NCI-H748 (cell line): Measurements from ENCODE around the gene GALNT14.

Experiments used
- DNase-seq: peaks from one replicate; lab custom pipeline; 2025; ENCODE audit not compliant: unreplicated experiment; lab: John Stamatoyannopoulos, UW

GALNT14 gene

DNA sequence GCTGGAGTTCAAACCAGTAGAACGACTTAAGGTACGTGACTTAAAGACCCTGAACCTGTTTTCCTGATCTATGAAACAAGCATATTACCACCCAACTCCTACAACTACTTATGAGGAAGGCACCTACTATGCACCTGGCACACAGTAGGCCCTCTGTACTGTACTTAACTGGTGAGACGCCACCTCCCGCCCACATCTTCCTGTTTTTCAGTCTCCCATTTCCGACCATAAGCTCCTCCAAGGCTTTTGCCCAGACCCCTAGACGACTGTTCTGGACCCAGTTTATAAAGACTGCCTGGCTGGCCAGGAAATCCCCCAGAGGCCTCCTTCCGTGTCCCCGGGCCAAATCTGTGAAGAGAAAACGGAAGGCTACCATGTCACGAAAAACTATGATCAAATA, 1.5 kb downstream of the GALNT14 start:
- DNase-seq, result no peak

DNA sequence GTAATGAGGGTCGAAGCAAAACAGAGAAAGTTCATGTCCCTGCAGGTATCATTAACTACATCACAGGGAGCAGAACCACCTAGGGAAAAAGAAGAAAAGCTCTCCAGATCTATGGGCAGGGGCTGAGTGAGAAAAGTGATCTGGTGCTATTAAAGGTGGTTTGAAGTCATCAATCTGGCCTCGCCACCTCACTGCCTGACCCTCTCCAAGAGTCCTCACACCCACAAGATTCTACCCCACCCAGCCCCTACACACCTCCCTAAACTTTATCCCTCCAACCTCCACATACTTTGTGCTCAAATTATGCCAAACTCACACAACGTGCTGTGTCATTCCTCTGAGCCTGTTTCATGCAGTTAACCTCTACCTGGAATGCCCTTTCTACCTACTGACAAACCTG, 2.2 kb downstream of the GALNT14 start:
- DNase-seq, result no peak

DNA sequence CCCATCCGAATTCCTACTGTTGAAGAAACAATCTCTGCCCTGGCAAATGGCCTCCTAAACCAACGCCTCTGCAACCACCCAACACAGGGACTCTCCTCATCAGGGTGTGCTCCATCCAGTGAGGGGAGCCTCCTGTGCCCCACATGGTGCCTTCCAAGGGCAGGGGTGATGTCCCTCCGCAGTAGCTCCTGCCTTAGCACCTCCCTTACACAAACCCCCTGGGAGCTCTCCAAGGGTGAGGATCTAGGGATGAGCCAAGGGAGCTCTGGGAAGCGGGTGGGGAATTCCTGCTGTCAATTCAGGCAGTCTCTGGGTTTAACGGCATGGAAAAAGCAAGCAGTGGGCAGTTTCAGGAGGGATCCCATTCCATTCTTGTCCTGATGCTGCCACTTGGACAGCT, 3.8 kb downstream of the GALNT14 start:
- no peak for DNase-seq

DNA sequence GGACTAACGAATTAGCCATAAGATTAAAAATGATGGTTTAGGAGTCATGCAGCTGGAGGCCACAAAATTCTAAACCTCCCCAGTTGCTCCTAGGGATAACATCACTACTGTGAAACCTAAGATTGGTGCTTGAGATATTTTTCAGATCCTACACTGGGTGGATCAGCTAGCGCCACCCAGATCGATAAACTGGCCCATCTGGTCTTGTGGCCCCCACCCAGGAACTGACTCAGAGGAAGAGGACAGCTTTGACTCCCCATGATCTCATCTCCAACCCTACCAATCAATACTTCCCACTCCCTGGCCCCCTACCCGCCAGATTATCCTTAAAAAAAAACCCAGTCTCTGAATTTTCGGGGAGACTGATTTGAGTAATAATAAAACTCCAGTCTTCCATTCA, 5.5 kb downstream of the GALNT14 start:
- DNase-seq, result no peak

DNA sequence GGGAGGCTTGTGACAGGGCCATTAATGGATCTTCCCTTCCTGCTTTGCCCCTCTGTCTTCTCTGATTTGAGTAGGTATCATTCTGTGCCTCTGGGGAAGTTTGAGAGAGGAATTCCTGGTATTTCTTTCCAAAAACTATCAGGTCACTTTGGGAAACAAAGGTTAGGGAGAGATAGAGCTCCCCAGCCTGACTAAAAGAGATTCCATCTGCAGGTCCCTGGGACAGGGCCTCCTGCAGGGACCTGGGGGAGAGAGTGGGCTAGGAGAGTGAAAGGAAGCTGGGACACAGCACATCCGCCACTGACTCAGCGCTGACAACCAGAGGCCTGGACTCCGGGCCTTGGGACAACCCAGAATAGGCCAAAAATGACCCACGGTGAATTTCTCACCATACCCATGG, 6.4 kb downstream of the GALNT14 start:
- DNase-seq, result no peak

DNA sequence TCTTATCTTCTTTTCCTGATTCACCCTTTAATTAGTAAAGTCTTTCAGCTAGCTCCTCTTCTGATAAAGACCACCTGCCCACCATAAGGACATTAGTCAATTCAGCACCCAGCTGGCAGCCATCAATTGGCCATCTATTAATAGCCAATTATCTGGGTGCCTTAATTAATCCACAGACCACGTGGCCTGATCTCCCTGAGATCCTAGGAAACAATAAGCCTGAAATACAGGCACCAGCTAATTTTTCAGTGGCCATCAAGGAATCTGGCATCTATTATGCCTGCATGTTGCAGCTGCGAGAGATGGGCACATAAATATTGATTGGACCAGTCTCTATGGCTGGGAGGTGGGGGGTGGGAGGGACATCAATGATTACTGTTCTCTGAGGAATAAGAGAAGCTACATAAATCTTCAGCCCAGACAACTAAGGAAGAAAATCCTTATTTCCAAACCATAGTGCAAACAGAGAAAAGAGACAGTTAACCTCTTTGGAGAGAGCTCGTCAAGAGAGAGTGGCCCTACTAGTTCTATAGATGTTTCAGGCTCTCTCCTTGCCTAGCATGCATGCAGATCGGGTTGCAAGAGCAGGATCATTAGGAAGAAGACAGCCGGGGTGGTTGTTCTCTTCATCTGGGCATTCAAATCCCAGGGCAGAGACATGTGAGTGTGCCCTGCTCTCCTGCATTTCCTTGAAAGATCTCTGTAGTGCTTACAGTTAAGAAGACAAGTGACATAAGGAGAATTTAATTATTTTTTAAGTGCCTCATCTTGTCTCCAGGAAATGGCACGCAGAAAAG, 8.7 kb downstream of the GALNT14 start:
- DNase-seq, result no peak

DNA sequence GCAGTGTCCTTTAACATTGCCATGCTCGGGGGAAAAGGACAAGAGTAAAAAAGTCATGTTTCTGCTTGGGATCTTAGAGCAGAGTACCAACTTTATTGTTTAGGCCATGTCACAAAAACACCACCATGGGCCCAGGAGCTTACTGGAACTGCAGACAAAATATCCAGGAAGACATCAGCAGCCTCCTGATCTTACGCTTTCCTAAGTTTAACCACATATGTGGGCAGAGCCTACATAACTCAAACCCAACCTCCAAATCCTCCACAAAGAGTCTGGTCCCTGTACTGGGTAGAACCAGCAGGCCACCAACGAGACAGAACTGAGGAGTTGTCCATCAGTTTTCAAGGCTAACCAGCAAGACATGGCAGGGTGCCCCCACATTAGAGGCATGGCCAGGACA, 10.3 kb downstream of the GALNT14 start:
- DNase-seq, result no peak

DNA sequence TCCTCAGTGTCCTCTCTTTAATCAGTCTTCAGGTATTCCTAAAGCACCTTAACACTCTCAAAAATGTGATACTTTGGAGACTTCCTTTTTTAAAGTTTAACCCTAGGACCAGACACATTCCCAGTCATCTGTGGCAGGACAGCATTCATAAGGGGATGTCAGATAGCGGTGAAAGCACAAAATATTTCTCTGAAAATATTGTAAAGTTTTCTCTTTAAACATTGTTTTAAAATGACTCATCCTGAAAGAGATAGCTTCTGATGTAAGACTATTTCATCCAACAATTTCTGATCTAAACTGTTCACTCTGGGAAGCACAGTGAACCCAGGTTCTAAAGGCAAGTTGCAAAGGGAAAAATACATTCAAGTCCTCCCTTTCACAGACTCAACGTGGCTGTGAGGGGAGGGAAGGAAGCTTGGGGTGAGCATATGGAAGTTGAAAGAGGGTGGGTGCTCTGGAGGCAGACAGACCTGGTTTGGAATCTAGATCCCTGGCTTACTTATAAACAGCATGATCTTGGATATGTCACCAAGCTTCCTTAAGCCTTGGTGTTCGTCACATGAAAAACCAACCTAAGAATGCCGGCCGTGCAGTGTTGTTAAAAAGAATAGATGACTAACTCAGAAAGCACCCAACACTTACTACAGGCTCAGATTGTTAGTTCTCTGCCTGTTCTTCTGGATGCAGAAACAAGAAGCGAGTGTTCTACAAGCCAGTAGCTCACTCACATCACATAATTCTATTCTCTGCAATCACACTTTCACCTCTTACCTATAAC, 12.1 kb downstream of the GALNT14 start:
- DNase-seq, result no peak

DNA sequence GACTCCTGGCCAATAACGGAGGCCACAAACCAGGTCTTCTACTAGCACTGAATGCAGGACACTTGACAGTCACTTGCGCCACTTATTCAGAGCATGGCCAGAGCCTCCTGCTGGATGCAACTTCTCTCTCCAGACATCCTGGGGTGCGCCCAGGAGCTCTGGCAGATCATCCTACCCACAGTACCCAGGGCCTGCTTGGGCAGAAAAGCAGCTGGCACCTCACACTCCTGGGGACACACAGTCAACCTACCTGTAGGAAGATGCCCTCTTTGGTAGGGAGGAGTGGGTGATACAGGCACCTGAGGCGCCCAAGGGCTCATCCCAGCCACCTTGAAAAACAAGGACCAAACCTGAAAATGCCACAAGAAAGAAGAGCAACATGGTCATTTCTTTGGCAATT, 13.3 kb downstream of the GALNT14 start:
- no peak for DNase-seq

DNA sequence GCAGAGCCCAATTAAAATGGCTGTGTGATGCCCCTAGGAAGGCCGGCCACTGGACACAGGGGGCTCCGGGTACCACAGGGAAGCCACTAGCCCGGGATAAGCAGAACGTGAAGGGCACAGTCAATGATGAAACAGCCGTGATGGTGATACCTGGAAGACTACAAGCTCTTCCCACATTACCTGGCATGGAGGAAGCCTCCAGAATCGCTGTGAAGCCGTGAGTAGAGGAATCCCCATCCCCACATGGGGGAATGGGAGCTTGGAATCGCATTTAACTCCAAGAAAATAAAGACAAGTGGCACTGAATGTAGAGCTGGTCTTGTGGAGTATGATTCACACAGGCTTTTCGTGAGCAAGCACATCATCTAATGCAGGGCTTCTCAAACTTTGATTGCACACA, 16.1 kb downstream of the GALNT14 start:
- no peak for DNase-seq

DNA sequence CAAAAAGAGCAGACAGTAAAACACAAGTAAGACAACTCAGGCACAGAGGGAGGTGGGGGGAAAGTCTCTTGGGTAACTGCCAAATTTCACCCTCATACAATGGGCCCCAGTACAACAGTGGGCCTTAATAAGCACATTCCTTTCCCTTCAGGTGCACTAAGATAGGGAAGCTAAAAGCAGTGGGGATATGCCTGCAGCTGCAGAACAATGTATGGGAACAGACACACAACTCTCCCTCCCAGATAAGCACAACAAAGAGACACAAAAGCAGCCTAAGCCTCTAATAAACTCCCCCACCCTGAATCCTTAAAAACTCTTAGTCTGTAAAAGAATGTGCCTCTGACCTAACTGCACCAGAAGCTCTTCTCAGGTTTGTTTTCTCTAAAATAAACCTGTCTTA, 24.5 kb downstream of the GALNT14 start:
- no peak for DNase-seq

DNA sequence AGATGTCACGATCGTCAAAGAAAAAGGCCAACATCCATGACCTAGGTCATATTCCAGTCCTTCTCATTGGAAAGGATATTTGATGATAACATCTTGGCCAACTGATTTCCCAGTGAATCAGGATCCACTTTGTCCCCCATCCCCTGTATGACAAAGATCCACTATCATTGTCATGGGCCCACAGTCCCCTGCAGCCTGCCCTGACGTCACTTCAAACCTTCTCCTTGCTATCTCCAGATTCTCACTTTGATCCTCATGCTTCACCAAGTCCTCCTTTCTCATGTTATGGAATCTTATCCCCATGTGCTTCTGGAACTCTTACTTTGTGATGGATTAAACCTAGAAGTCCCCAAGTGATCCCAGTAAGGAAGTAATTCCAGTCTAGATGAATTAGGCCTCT, 25.7 kb downstream of the GALNT14 start:
- no peak for DNase-seq

DNA sequence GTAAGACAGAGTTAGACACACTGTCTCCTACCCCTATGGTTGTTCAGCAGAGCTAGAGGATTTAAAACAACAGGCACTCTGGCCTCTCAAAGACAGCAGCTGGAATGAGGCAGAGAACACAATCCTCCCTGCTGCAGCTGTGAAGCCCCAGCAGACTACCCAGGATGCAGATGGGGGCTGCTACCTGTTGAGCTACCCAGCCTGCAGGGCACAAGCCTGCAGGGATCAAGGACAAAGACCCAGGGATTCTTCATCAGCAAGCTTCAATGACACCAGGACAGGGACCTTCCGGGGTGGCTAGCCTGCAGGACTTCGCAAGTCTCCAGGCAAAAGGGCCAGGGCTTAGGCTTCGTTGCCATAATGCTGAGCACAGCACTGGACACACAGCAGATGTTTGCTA, 27.2 kb downstream of the GALNT14 start:
- no peak for DNase-seq

DNA sequence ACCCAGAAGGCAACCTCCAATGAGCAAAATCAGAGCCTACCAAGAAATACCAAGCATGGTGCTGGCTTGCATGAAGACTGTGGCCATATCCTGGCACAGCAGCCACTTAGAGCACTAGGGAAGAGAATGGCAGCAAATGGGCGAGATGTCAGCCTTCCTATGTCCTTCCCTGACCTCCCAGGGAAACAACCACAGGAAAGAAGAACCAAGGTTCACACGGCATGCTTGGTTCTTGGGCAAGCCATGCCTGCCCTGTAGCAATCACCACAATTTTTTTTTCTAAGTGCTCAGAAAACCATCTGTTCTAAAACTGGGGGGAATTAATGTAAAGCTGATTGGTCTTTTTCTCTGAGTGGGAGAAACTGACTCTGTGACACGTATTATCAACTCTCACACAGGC, 27.8 kb downstream of the GALNT14 start:
- DNase-seq, result no peak

DNA sequence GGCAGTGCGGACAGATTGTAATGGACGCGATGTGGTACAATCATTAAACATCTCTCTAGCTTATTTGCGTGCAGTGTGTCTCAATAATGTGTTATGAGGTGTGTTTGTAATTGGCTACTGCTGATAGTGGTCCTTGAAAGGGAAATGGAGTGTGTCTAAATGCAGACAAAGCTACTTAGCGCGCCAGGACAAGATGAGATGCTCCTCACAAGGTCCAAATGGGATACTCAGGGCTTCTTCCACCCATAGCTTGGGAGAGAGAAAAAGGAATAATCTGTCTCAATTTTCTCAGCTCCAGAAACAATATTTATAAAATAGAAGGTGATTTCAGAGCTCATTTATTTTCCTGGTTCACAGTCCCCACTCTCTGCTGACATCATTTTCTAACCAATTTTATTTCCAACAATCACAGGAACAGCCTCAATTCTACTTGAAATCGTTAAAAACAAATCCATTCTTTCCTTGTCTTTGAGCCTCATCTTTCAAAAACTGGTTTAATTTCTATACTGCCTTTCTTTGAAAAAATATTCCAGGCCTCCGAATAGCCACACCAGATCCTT, 28.5 kb downstream of the GALNT14 start:
- DNase-seq, result no peak

DNA sequence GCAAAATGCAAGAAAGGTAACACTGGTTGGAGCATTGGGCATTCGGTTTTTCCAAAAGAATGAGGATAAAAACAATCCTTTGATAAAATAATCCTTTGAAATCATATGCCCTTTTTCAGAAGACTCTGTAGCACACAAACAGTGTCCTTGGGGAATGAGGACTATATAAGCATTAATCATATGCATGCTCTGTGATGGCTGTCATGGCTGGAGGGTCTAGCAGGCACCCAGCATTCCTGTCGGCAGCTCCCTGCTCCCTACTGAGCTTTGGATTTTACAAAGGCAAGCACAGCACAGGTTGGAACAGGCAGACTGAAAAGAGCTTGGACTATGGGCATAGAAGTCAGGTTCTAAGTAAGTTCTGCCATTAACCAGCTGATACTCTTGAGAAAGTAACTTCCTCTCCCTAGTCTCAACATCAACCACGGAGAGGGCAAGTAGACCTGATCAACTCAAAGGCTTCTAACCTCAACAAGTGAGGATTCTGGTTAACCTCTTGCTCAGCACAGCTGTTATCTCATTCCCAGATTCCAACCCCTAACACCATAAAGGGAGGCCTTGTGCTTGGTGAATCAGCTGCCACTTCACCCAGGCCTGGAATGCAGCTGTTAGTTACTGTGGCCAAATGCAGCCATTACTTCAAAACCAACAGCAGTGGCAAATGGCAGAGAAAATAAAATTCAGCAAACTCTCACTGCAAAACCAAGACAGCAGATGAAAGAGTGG, 29.5 kb downstream of the GALNT14 start:
- no peak for DNase-seq

DNA sequence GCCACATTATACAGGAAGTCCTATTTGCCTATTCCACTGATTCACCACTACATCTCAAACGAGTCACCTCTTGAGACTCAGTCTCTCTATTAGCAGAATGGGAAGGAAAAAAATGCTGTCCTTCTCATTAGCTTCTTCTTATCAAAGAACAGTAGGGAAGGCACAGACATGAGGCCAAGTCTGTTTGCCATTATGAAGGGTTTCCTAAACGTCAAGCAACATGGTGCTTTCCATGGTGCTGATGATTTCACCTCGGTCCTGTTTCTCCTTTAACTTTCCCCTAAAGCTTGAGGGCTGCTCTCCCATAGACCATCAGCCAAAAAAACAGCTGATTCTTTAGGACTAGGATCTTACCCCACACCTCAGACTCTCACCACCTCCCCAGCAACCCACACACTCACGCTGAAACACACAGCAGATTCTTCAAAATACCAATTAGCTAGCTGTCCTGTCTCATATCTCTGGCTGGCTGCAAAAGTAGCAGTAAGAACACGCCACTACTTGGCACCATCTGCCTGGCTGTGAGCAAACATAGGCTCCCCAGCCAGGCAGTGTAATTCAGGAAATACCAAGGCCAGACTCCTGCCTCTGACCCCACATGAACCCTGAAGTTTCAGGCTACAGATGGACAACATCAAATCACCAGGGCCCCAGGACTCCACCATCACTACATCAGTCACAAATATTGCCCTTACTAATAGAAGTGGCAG, 30.5 kb downstream of the GALNT14 start:
- no peak for DNase-seq

DNA sequence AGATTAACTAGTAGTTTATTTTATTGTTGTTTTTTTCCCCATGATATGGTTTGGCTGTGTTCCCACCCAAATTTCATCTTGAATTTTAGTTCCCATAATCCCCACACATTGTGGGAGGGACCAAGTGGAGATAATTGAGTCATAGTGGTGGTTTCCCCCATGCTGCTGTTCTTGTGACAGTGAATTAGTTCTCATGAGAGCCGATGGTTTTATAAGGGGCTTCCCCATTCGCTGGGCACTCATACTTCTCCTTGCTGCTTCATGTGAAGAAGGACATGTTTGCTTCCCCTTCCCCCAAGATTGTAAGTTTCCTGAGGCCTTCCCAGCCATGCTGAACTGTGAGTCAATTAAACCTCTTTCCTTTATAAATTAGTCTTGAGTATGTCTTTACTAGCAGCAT, 36.5 kb downstream of the GALNT14 start:
- DNase-seq, result no peak

DNA sequence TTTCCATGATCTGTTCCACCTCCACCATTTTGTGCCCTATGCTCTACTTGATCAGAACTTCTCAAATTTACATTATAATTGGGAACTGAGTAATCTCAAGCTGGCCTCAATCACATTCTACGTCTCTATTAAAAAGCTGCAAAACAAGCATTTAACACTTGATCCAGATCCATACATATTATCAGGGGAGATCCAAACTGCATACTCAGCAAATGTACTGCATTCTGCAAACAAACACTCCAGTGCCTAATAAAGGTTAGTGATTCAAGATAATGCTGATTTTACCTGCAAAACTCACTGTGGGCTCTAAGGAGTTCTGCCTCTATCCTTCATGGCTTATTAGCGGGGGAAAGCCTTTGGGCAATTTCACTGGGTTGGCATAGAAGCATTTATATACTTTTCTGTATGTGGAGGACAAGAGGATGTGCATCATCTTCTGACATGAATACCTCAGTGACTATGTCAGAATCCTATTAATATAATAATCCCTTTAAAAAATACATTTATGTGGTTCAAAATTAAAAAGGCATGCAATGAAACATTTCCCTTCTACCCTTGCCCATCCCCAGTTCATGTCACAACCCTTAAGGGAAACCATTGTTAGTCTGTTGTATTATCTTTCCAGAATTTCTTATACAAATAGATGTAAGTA, 40.2 kb downstream of the GALNT14 start:
- no peak for DNase-seq

DNA sequence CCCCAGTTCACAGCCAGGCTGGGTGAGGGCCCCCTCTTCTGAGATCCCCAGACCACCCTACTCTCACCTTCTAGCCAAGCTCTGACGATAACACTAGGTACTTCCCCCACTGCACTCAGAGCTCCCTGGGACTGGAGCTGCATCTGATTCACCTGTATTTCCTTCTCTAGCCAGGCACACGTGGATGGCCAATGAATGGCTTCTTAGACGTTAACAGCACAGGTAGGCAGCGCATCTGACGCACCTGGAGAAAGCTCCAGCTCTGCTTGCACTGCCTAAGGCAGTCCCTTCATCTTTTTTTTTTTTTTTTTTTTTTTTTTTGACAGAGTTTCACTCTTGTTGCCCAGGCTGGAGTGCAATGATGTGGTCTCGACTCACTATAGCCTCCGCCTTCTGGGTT, 48.1 kb downstream of the GALNT14 start:
- no peak for DNase-seq

DNA sequence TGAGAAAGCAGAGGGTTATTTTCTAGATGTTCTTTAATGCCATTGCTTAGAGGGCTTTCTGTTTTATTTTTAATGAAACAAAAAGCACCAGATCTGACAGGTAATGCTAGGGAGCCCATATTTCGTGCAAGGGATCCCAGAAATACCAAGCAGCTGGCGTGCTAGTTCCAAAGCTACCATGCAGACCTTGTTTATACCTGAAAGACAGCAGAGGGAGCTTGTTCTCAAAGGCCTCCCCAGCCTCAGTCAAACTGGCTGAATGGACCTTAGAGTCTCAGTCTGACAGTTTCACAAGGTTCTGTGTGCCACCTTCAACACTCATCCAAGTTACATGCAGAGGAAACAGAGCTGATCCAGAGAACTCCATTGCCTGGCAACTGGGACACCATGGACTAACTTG, 48.6 kb downstream of the GALNT14 start:
- no peak for DNase-seq
